ENCODE measurements around the gene GAR1.
"Not testable (repeated sequence)": the region's sequence is repeated elsewhere in the genome, so short reads cannot be mapped to it uniquely, and the experiment has no call there.

Gene GAR1

GRCh38 chr4:109815151-109816081 is at the start of gene GAR1:
GAR1 (plus strand) TSS chr4:109815762; CDS start chr4:109816165, 403 bp downstream.
- DNase-seq (ENCODE audit: low read depth) = peak; percentile 71

GRCh38 chr4:109782092-109782491 is 33.5 kb upstream of the GAR1 start:
- not testable (repeated sequence) for DNase-seq (ENCODE audit: low read depth)

- no peak for DNase-seq (ENCODE audit: low read depth)
Measured at GRCh38 chr4:109786846-109787245, 28.7 kb upstream of the GAR1 start.

- no peak for DNase-seq (ENCODE audit: low read depth)
Measured at GRCh38 chr4:109787807-109788206, 27.8 kb upstream of the GAR1 start.

- DNase-seq (ENCODE audit: low read depth) = no peak
Measured at GRCh38 chr4:109795059-109795458, 20.5 kb upstream of the GAR1 start.

GRCh38 chr4:109798866-109799265 is 16.7 kb upstream of the GAR1 start:
- DNase-seq (ENCODE audit: low read depth) = no peak

GRCh38 chr4:109801099-109801789 is 14.3 kb upstream of the GAR1 start:
- DNase-seq (ENCODE audit: low read depth) = no peak

- DNase-seq (ENCODE audit: low read depth) = peak; percentile 48
Measured at GRCh38 chr4:109801895-109802319, 13.7 kb upstream of the GAR1 start, which contains the start of gene CFI. CFI (minus strand) TSS chr4:109801999; CDS start chr4:109801971, 28 bp downstream.

GRCh38 chr4:109803924-109804571 is 11.5 kb upstream of the GAR1 start:
- peak; percentile 23 for DNase-seq (ENCODE audit: low read depth)

GRCh38 chr4:109809655-109810054 is 5.9 kb upstream of the GAR1 start:
- DNase-seq (ENCODE audit: low read depth) = no peak

GRCh38 chr4:109810552-109811387 is 4.8 kb upstream of the GAR1 start:
- no peak for DNase-seq (ENCODE audit: low read depth)

GRCh38 chr4:109811707-109812106 is 3.9 kb upstream of the GAR1 start:
- DNase-seq (ENCODE audit: low read depth) = no peak

- DNase-seq (ENCODE audit: low read depth) = no peak
Measured at GRCh38 chr4:109816082-109816442, 500 bp downstream of the GAR1 start.

GRCh38 chr4:109816894-109817293 is 1.3 kb downstream of the GAR1 start:
- DNase-seq (ENCODE audit: low read depth) = no peak

GRCh38 chr4:109818268-109818667 is 2.7 kb downstream of the GAR1 start:
- DNase-seq (ENCODE audit: low read depth) = no peak

GRCh38 chr4:109820563-109820962 is 5.0 kb downstream of the GAR1 start:
- peak; percentile 22 for DNase-seq (ENCODE audit: low read depth)

- no peak for DNase-seq (ENCODE audit: low read depth)
Measured at GRCh38 chr4:109821185-109821584, 5.6 kb downstream of the GAR1 start.

GRCh38 chr4:109826719-109827118 is 11.2 kb downstream of the GAR1 start:
- no peak for DNase-seq (ENCODE audit: low read depth)

- no peak for DNase-seq (ENCODE audit: low read depth)
Measured at GRCh38 chr4:109827672-109828071, 12.1 kb downstream of the GAR1 start, which contains the start of gene RRH. RRH (plus strand) TSS chr4:109827972; CDS start chr4:109828028, 56 bp downstream.

- no peak for DNase-seq (ENCODE audit: low read depth)
Measured at GRCh38 chr4:109833756-109834155, 18.2 kb downstream of the GAR1 start.

- DNase-seq (ENCODE audit: low read depth) = no peak
Measured at GRCh38 chr4:109836985-109837384, 21.4 kb downstream of the GAR1 start.
